Keratinocyte (primary cell): ENCODE results near the gene FAM98A.

Source experiments
- CTCF ChIP-seq, 3 experiments: IDR thresholded peaks in 1 of 3; conservative IDR thresholded peaks in 1 of 3; optimal IDR thresholded peaks in 1 of 3; 2 replicates in 2 of 3; 3 replicates in 1 of 3; pipeline versions ENCODE3 to v1.5.1; 2011; ENCODE audit warnings: low read length in 3 of 3, mild to moderate bottlenecking in 3 of 3, moderate library complexity in 2 of 3, control low read depth in 1 of 3, inconsistent platforms in 1 of 3; ENCODE audit not compliant: insufficient read depth in 2 of 3; ENCODE audit errors: extremely low read depth in 1 of 3
- EZH2 ChIP-seq: IDR thresholded peaks from one replicate; pipeline ENCODE4 v1.6.1; 2012; ENCODE audit warnings: inconsistent platforms, mild to moderate bottlenecking, low read length, moderate library complexity

- TF ChIP-seq CTCF (optimal IDR thresholded peaks at IDR 0.05 in 1 of 3, IDR thresholded peaks at IDR 0.05 in 1 of 3, conservative IDR thresholded peaks at IDR 0.05 in 1 of 3; ENCODE audit: extremely low read depth in 1 of 3, insufficient read depth in 2 of 3, low read length in 3 of 3) (no peak), EZH2 (no peak)
Observed at GRCh38 chr2:33632831-33633230, 33.7 kb upstream of the FAM98A start.
